Stimulated activated CD4-positive, alpha-beta T cell treated with anti-CD3 and anti-CD28 coated beads, Interleukin-2, amount 100 ng/mL, for 4 hours (primary cell): Measurements from ENCODE around the gene GATAD2A.

Source experiments
- DNase-seq: peaks from one replicate; pipeline ENCODE4 v3.0.0-alpha.2; 2020; ENCODE audit warnings: low read depth

The GATAD2A gene

DNA sequence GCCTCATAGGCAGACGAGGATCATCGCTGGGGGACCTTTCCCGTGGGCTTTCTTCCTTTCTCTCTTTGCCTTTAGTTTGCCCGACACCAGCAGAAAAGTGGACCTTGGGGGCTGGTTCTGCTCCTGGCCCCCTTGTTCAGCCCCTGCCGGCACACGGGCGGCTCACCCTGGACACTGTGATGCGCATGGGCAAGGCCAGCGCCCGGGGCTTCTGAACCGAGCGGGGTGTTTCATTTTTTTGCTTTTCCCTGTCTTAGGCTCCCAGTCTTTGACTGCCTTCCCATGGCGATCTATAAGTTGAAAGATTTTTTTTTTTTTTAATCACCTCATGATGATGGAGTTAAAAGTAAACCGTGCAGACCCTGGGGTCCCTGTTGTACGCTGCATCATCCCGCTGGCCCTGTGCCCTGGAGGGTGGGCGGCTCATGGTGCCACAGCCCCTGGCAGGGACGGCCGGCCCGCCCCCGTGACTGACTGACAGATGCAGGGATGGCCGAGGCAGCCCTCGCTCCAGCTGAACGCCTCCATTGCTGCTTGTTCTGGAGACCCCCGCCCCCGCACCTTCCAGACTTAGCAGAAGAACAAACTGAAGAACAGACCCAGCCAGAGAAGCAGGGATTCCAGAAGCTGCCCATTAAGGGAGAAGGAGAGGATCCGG lies 100.3 kb downstream of the GATAD2A start:
- DNase-seq = no peak

DNA sequence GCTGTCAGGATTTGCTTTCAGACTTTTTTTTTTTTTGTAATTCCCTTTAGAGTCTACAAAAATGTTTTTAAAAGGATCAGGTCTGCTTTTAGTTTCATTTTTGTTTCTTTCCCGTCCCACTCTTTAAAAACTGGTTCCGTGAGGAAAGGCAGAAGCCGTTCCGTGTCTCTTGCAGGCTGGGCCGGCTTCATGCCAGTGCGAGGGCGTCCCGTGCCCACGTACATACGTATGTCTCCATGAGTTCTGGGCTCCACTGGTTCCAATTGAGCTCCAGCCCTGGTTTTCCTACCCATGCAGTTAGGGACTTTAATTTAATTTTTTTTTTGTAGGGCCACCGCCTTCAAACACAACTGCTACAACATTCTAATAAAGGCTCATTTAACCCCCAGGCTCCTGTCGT lies 101.1 kb downstream of the GATAD2A start:
- no peak for DNase-seq

DNA sequence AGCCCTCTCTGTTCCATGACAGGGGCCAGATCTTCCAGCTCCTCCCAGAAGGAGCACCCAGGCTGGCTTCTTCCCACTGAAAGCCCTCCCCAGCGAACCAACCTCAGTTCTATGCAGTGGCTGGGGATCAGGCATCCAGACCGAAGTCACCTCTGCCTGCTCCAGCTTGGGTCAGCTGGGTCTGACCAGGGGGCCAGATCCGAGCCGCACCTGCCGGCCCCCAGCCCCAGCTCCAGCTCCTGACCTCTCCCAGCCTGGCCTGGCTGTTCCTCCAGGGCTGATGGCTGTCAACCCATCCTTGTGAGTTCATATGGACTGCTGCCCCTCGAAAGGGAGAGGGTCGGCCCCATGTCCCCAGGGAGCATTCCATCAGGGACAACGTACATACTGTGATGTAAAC lies 101.9 kb downstream of the GATAD2A start:
- no peak for DNase-seq

DNA sequence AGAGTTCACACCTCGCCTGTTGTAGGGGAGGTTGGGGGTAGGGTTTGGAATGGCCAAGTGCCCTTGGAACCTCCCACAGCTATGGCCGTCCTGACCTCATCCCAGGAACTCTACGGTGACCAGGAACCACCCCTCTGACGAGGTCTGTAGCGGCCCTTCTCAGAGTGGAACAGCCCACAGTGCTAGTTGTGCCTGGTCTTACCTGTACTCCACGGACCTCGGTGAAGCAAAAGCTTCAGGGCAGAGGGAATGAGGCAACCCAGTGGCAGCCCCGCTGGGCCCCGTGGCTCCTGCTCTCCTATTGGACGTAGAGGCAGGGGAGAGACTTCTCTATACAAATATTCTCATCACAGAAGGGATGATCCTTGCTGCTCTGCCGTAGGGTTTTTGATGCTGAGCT lies 102.7 kb downstream of the GATAD2A start:
- no peak for DNase-seq

DNA sequence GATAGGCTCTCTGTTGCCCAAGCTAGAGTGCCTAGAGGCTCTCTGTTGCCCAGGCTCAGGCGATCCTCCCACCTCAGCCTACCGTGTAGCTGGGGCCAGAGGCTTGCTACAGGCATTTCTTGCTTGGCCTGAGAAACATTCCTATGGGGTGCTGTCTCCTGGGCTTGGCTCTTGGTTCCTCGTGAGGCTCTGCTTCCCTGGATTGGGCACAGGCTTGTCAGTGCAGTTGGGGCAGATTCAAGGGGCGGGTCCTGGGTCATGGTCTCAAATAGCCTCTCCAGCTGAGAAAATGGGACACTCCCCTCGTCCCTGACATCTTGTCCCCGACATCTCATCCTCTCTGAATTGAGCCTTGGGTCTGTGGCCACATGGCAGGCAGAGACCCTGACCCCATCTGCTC lies 105.0 kb downstream of the GATAD2A start:
- DNase-seq = no peak

DNA sequence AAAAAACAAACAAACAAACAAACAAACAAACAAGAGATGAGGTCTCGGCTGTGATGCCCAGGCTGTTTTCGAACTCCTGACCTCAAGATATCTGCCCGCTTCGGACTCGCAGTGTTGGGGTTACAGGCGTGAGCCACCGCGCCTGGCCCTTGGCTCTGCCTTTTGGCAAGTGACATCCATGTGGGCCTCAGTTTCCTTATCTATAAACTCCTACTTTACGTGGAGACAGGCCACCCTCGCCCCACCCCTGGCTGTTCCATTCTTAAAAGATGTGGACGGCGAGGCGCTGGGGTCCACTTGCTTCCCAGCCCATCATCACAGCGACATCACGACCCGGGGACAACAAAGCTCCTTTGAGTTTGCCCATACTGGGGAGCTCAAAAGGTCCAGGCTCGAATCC lies 108.2 kb downstream of the GATAD2A start:
- no peak for DNase-seq

DNA sequence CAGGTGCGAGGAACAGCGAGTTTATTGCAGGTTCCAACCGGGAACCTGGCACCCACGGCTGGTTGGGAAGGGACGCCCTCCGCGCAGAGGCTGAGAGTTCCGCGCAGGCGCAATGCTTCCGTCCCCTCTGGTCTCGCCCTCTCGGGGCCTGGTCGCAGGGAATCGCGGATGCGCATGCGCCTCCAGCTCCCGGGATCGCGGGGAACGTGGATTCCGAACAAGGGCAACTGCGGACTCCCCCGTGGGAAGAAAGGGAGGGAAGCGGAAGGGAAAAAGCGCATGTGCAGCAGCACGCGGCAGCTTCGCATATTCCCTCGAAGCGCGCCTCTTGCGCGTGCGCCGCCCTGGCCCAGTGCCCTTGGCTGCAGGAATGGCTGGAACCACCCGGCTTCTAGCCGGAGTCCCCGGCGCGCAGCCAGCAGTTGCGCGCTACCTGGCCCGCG lies 108.8 kb downstream of the GATAD2A start:
- no peak for DNase-seq

DNA sequence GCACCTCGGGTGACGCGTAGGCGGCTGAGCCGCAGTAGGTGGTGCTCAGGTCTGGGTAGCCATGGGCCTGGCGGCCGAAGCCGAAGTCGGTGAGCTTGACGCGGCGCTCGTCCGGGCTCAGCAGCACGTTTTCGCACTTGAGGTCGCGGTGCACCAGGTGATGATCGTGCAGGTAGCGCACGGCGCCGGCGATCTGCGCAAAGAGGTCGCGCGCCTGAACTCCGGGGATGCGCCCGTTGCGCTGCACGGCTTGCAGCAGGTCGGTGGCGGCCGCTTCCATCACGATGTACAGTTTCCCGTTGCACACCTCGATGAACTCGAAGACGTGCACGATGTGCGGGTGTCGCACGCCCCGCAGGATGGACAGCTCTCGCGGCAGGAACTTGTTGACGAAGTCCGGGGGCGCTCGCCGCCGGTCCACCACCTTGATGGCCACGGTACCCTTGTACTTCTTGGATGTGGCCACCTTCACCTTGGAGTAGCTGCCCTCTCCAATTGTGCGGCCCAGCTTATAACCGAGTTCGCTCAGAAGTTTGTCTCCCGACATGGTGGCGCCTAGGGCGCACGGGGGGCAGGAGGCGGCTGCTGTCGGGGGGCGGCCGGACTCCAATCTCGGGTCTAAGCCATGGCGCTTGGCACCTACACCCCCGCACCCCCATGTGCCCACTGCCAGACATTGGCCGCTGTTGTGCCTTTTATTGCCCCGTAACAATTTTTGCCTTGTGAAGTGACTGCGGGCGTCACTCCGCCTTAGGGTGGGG lies 109.6 kb downstream of the GATAD2A start, which contains the start of gene TSSK6:
TSS of gene TSSK6 (minus strand) at position 668 of the 761 bp plus-strand sequence. CDS start at position 547, 121 bp downstream.
- DNase-seq = no peak

DNA sequence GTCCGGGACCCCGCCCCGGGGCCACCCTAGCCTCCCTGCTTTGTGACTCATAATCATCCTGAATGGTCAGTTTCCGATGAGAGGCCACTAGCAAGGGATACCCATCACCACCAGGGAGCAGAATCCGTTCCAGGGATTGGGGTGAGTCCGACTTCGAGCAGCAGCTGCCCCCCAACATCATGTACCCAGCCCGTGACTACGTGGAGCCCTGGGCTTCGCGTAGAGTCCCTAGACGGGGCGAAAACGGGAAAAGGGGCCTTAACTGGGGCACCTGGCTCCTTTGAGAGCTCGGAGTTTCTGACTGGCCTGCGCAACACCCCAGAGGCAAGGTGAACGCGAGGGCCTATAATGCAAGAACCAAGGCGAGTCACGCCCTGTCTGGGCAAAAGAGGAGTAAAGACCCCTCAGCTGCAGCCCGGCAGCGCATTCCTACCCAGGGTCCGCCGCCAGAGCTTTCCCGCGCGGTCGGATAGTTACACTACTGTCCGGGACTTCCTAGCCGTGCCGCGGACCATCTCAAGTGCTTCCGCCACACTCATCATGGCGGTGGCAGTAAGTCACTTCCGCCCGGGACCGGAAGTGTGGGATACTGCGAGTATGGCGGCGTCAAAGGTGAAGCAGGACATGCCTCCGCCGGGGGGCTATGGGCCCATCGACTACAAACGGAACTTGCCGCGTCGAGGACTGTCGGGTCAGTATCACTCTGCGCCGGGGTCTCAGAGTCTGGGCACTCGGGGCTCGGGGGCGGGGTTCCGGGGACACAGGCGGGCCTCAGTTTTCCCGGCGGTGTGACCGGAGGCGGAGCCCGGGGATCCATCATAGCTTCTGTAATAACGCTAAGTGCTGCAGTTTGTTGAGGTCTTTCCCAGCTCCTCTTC lies 110.4 kb downstream of the GATAD2A start, which contains the start of gene NDUFA13:
TSS of gene NDUFA13 (plus strand) at position 584 of the 878 bp plus-strand sequence. CDS start at position 598, 14 bp downstream.
- DNase-seq = peak; percentile 87

DNA sequence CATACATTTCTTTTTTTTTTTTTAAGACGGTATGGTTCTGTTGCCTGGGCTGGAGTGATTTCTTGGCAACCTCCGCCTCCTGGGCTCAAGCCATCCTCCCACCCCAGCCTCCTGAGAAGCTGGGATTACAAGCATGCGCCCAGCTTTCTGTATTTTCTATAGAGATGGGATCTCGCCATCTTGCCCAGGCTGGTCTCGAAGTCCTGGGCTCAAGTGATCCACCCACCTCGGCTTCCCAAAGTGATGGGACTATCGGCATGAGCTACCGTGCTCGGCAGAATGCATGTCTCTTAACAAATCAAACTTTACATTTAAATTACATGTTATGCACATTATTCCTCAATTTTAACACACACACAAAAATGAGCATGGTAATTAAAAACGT lies 111.8 kb downstream of the GATAD2A start:
- DNase-seq = no peak

DNA sequence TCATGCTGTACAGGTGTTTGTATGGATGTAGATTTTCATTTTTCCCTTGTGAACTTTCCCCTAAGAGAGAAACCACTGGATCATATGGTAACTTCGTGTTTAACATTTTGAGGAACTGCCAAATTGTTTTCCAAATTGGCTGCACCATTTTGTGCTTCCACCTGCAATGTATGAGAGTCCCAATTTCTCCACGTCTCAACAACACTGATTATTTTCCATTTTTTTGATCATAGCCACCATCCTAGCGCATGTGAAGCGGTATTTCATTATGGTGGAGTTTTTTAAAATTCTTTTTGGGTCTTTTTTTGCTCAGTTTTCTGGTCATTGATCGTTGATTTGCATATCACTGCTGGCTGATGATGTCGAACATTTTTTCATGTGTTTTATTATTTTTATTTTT lies 115.5 kb downstream of the GATAD2A start:
- no peak for DNase-seq

DNA sequence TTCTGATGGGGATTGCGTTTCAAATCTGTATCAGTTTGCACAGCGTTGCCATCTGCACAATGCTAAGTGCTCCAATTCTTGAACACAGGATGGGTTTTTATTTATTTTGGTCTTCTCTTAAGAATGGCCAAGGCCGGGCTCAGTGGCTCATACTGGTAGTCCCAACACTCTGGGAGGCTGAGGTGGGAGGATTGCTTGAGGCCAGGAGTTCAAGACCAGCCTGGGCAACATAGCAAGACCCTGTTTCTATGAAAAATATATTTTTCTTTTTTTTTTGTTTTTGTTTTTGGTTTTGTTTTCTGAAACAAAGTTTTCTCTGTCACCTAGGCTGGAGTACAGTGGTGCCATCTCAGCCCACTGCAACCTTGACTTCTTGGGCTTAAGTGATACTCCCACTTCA lies 117.7 kb downstream of the GATAD2A start:
- DNase-seq = no peak

DNA sequence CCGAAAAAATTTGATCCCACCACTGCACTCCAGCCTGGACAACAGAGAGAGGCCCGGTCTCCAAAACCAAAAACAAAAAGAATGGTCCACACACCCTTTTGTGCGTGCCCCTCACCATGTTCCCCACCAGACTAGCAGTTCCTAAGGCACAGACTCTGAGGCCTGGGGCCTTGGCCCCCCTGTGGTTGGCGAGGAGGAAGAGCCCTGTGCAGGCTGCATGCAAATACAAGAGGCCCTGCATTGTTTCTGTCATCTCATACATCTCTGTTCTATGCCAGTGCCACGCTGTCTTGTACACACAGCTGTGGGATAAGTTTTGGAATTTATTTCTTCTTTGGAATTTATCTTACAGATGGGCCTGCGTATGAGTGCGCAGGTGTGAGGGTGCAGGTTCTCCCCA lies 118.6 kb downstream of the GATAD2A start:
- DNase-seq = no peak

DNA sequence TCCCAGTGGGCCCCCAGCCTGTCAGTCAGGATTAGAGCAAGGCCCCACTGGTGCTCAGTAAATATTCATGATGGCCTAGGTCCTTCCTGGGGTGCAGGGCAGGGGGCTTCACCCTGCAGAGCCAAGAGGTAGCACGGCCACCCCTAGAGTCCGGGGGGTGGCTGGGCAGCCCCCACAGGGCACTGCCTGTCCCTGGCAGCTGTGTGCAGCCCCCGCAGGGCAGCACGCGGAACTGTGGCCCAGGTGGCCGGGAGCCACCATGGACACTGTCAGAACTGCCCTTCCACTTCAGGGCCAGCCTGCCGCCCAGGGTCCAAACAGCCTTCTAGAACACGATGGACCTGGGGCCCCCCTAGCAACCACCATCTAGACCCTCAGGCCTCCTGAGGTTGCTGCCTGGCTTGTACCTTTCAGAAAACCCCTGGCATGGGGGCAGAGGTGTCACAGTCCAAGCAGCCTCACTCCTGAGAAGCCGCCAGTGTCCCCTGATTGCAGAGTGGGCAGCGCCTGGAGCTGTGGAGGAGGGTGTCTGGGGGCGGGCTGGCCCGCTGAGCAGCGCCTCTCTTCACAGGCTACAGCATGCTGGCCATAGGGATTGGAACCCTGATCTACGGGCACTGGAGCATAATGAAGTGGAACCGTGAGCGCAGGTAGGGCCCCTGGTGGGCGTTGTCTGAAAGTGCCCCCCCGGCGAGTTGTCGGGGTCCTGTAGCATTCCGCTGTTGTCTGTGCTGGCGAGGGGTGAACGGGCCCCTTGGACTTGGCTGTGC lies 120.3 kb downstream of the GATAD2A start:
- no peak for DNase-seq

DNA sequence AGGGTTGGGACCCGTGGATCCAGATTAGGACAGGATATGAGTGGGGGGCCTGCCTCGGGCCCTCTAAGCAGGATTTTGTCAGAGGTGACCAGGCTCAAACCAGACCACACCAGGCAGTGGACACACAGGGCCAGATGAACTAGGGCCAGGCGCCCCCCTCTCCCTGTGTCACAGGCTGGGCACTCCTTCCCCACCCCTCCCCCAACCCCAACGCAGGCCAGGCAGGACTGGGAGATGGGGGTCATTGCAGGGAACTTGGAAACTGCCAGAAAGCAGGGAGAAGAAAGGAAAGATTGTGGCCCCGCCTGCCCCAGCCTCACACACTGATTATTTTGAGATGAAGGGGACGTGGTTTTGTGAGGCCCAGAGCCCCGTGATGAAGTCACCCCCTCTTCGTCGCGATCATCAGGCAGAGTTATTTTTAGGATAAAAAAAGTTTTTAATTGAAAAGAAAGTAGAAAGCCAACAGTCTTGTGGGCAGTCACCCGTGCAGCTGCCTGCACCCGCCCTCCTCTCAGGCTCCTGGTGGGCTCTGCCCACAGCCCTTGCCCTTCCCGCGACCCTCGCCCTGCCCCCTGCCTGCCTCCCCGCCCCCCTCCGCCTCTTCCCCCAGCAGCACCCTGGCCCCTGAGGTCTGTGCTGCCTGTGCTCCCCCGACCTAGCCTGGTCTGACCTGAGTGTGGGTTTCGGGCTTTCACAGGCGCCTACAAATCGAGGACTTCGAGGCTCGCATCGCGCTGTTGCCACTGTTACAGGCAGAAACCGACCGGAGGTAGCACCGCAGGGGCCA lies 121.3 kb downstream of the GATAD2A start:
- DNase-seq = no peak

DNA sequence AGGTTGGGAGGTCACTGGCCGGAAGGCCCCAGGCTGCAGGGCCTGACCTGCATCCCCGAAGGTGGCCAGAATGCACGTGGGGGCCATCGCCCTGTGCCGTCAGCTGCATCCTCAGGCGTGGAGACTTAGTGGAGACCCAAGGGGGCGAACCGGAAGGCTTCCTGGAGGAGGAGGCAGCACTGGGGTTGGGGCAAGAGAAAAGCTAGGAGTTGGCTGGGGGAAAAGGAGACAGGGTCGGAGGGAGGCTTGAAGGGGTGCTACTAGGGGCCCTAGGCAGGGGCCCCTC lies 121.8 kb downstream of the GATAD2A start:
- DNase-seq = no peak

DNA sequence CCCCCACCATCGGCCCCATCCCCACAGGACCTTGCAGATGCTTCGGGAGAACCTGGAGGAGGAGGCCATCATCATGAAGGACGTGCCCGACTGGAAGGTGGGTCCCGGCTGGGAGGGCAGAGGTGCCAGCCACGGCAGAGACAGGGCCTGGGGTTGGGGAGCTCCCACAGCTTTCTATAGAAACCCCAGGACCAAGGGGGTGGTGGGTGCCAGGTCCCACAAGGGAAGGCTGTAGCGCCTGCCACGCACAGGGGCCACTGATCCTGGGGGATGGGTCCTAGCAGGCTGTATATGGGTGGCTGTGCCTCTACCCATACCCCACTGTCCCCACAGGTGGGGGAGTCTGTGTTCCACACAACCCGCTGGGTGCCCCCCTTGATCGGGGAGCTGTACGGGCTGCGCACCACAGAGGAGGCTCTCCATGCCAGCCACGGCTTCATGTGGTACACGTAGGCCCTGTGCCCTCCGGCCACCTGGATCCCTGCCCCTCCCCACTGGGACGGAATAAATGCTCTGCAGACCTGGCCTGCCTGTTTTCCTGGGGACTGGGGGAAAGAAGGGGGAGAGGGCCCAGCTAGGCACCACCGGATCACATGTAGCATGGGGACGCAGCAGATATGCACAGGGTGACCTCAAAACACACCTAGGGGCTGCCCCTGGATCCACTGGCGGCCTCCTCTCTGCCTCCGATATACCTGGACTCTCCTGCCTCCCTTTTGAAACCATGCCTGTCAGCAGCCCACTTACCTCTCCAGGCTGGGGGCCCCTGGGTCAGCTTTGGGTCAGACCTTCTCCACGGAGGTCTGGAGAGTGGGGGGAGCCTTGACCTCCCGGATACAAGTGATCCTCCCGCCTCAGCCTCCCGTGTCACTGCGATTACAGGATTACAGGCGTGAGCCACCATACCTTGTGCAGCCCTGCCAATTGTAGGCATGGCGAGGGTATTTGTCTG lies 122.5 kb downstream of the GATAD2A start:
- no peak for DNase-seq

DNA sequence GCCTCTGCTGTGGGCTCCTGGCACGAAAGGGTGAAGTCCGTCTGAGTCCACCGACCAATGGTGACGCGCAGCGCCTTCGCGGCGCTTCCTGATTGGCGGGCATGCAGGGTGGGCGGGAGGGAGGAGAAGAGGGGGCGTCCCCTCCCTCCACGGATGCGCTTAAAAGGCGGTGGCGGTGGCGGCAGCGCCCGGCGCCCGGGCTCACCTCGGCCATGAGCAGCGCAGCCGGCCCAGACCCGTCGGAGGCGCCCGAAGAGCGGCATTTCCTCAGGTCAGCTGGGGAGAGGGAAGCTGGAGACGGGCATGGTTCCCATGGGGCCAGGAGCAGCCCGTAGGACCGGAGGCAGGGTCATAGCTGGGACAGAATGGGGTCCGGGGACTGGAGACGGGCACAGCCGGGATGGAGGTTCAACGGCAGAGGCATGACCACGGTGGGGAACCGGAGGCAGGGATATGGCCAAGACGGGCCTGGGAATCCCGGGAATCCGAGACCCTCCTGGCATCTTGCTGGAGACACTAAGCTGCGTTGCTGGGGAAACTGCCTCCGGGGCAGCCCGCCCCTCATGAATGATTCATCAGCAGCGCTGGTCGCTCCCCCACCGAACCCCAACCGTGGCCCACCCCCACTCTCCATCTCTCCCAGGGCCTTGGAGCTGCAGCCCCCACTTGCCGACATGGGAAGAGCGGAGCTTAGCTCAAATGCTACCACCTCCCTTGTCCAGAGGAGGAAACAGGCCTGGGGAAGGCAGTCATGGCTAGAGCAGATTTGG lies 123.4 kb downstream of the GATAD2A start, which contains the start of gene YJEFN3:
TSS of gene YJEFN3 (plus strand) at position 191 of the 770 bp plus-strand sequence. CDS start at position 213, 22 bp downstream.
- no peak for DNase-seq
